Keratinocyte (primary cell): Measurements from ENCODE around the gene HMGN4.

ENCODE experiments used
- EZH2 ChIP-seq: IDR thresholded peaks from one replicate; pipeline ENCODE4 v1.6.1; 2012; ENCODE audit warnings: inconsistent platforms, mild to moderate bottlenecking, low read length, moderate library complexity
- TF ChIP-seq, protein P1 (sequence below), 3 experiments: IDR thresholded peaks in 1 of 3; conservative IDR thresholded peaks in 1 of 3; optimal IDR thresholded peaks in 1 of 3; 2 replicates in 2 of 3; 3 replicates in 1 of 3; pipeline versions ENCODE3 to v1.5.1; 2011; ENCODE audit warnings: low read length in 3 of 3, mild to moderate bottlenecking in 3 of 3, moderate library complexity in 2 of 3, control low read depth in 1 of 3, inconsistent platforms in 1 of 3; ENCODE audit not compliant: insufficient read depth in 2 of 3; ENCODE audit errors: extremely low read depth in 1 of 3

DNA sequence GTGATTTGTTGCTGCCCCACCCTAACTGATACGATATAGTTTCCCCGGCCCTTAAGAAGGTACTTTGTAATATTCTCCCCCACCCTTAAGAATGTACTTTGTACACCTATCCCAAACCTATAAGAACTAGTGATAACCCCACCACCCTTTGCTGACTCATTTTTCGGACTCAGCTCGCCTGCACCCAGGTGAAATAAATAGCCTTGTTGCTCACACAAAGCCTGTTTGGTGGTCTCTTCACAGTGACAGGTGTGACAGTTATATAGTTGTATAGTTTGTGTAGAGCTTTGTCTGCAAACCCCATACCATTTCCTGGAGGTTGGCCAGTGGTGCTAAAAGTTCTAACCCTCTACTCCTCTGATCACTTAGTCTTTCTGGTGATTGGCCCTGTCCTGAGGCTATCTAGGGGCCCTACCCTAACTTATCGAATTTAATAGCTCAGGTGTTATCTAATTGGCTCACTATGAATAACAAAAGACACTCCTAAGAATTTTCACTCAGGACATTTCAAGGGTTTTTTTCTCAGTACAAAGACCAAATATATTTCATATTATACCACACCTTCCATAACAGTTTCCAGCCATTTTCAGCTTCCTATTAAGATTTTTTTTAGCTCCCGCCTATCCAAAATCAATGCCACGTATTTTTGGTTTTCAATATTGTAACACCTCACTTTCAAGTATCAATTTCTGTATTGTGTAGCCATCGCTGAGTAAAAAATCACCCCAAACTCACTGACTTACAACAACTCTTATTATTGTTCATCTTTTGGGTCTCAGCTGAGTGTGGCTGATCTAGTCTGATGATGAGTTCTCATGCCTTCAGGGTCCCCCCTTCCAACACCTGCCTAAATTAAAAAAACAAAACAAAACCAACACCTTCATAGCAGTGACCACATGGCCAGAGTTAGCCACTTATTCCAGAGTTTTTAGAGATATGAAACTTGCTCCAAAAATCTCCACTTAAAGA, 47.9 kb upstream of the HMGN4 start:
- TF ChIP-seq, protein P1, sequence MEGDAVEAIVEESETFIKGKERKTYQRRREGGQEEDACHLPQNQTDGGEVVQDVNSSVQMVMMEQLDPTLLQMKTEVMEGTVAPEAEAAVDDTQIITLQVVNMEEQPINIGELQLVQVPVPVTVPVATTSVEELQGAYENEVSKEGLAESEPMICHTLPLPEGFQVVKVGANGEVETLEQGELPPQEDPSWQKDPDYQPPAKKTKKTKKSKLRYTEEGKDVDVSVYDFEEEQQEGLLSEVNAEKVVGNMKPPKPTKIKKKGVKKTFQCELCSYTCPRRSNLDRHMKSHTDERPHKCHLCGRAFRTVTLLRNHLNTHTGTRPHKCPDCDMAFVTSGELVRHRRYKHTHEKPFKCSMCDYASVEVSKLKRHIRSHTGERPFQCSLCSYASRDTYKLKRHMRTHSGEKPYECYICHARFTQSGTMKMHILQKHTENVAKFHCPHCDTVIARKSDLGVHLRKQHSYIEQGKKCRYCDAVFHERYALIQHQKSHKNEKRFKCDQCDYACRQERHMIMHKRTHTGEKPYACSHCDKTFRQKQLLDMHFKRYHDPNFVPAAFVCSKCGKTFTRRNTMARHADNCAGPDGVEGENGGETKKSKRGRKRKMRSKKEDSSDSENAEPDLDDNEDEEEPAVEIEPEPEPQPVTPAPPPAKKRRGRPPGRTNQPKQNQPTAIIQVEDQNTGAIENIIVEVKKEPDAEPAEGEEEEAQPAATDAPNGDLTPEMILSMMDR (optimal IDR thresholded peaks at IDR 0.05 in 1 of 3, IDR thresholded peaks at IDR 0.05 in 1 of 3, conservative IDR thresholded peaks at IDR 0.05 in 1 of 3; ENCODE audit: extremely low read depth in 1 of 3, insufficient read depth in 2 of 3, low read length in 3 of 3), result no peak
- no peak for TF ChIP-seq EZH2
